ENCODE data around the gene DTX3L. TPM values are rescaled to one million over a fixed set of nuclear protein-coding genes. Genes with fewer than 3 reads are reported as not detected.

The DTX3L gene
- total and polyA plus RNA-seq, 2 of the 13 experiments (the other 11 are each of a cell fraction or from before 2014, with no cell fraction given): 2.5 to 10.9 TPM

GRCh38 chr3:122572940-122573412 lies 8.8 kb downstream of the DTX3L start (continued):
- TF ChIP-seq ZNF512B (CRISPR knock-in tag; IDR thresholded peaks at IDR 0.05; ENCODE audit: borderline replicate concordance) (no peak), NR2F2 (IDR thresholded peaks at IDR 0.05; ENCODE audit: borderline replicate concordance, low read depth) (peak; percentile 87), CCDC6 (CRISPR knock-in tag; IDR thresholded peaks at IDR 0.05) (no peak), ZNF460 (CRISPR knock-in tag; IDR thresholded peaks at IDR 0.05; ENCODE audit: borderline replicate concordance) (no peak), ZNF543 (CRISPR knock-in tag; IDR thresholded peaks at IDR 0.05) (no peak), ATF1 (CRISPR knock-in tag; IDR thresholded peaks at IDR 0.05) (no peak), SRSF1 (optimal IDR thresholded peaks at IDR 0.05; ENCODE audit: low read depth, low read length) (no peak), ZNF276 (CRISPR knock-in tag; IDR thresholded peaks at IDR 0.05; ENCODE audit: low read depth) (no peak), FOXP1 (IDR thresholded peaks at IDR 0.05) (no peak), FOXP1 (CRISPR knock-in tag; IDR thresholded peaks at IDR 0.05) (peak; percentile 56), ZNF333 (CRISPR knock-in tag; IDR thresholded peaks at IDR 0.05; ENCODE audit: borderline replicate concordance) (no peak), ZNF383 (CRISPR knock-in tag; IDR thresholded peaks at IDR 0.05; ENCODE audit: borderline replicate concordance) (no peak), ZNF550 (CRISPR knock-in tag; IDR thresholded peaks at IDR 0.05; ENCODE audit: borderline replicate concordance) (no peak), MEF2D (CRISPR knock-in tag; IDR thresholded peaks at IDR 0.05) (no peak), KAT7 (CRISPR knock-in tag; IDR thresholded peaks at IDR 0.05; ENCODE audit: borderline replicate concordance) (no peak), PITX1 (CRISPR knock-in tag; IDR thresholded peaks at IDR 0.05) (no peak), ZNF512 (CRISPR knock-in tag; IDR thresholded peaks at IDR 0.05) (no peak), NCOA1 (CRISPR knock-in tag; IDR thresholded peaks at IDR 0.05) (no peak), ZBTB7A (CRISPR knock-in tag; IDR thresholded peaks at IDR 0.05) (no peak)
- TF ChIP-seq, protein P1, sequence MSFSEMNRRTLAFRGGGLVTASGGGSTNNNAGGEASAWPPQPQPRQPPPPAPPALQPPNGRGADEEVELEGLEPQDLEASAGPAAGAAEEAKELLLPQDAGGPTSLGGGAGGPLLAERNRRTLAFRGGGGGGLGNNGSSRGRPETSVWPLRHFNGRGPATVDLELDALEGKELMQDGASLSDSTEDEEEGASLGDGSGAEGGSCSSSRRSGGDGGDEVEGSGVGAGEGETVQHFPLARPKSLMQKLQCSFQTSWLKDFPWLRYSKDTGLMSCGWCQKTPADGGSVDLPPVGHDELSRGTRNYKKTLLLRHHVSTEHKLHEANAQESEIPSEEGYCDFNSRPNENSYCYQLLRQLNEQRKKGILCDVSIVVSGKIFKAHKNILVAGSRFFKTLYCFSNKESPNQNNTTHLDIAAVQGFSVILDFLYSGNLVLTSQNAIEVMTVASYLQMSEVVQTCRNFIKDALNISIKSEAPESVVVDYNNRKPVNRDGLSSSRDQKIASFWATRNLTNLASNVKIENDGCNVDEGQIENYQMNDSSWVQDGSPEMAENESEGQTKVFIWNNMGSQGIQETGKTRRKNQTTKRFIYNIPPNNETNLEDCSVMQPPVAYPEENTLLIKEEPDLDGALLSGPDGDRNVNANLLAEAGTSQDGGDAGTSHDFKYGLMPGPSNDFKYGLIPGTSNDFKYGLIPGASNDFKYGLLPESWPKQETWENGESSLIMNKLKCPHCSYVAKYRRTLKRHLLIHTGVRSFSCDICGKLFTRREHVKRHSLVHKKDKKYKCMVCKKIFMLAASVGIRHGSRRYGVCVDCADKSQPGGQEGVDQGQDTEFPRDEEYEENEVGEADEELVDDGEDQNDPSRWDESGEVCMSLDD (CRISPR knock-in tag; IDR thresholded peaks at IDR 0.05; ENCODE audit: borderline replicate concordance): no peak

All from HepG2 (cell line).